Raji (cell line): ENCODE data around the gene RAI1.

Experiments used
- POLR2A ChIP-seq: IDR thresholded peaks from 2 replicates; pipeline ENCODE4 v1.6.1; 2011; ENCODE audit warnings: low read depth, low read length, control low read depth; ENCODE audit not compliant: insufficient read depth

Gene RAI1, protein sequence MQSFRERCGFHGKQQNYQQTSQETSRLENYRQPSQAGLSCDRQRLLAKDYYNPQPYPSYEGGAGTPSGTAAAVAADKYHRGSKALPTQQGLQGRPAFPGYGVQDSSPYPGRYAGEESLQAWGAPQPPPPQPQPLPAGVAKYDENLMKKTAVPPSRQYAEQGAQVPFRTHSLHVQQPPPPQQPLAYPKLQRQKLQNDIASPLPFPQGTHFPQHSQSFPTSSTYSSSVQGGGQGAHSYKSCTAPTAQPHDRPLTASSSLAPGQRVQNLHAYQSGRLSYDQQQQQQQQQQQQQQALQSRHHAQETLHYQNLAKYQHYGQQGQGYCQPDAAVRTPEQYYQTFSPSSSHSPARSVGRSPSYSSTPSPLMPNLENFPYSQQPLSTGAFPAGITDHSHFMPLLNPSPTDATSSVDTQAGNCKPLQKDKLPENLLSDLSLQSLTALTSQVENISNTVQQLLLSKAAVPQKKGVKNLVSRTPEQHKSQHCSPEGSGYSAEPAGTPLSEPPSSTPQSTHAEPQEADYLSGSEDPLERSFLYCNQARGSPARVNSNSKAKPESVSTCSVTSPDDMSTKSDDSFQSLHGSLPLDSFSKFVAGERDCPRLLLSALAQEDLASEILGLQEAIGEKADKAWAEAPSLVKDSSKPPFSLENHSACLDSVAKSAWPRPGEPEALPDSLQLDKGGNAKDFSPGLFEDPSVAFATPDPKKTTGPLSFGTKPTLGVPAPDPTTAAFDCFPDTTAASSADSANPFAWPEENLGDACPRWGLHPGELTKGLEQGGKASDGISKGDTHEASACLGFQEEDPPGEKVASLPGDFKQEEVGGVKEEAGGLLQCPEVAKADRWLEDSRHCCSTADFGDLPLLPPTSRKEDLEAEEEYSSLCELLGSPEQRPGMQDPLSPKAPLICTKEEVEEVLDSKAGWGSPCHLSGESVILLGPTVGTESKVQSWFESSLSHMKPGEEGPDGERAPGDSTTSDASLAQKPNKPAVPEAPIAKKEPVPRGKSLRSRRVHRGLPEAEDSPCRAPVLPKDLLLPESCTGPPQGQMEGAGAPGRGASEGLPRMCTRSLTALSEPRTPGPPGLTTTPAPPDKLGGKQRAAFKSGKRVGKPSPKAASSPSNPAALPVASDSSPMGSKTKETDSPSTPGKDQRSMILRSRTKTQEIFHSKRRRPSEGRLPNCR (N-terminal part only)

DNA sequence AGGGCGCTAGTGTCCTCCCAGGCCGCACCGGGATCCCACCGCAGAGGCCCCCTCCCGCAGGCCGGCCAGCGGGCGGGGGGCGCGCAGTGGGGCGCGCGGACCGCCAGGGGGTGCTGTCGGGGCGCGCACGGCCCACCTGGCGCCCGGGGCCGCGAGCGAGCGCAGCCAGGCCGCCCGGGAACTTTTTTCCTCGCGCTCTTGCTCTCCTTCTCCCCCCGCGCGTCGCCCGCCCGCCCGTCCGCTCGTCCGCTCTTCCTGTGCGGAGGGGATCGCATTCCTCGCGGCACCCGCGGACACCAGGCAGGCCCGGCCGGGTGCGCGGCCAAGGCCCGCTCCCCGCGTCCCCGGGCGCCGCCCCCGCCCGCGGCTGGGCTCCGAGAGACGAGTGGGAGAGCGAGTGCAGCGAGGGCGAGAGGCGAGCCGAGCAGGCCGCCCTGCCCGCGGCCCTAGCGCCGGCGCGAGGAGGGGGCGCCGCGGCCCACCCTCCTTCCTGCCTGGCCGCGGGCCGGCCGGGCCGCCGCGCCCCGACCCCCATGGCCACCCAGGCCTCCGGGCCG, at the start of gene RAI1:
Gene RAI1 (plus strand): TSS at position 272 of the 557 bp plus-strand sequence. CDS start 111,491 bp downstream, outside the sequence.
- TF ChIP-seq POLR2A: peak; percentile 38

DNA sequence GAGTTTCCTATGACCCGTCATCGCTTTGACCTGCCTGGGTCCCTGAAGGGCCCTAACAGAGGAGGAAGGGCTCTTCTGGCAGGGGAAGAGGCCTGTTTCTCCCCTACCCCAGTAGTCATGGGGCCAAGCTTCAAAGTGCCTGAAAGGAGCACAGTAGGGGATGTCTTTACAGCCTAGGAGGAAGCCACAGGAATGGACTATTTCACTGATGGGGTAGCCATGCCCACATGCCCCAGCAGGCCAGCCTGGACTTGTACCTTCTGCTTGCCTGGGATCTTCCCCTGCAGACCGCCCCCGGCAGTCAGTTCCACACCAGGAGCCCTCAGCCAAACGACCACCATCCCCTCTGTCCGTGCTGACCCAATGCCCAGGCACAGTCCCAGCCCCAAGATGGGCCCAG, 47.9 kb upstream of the RAI1 start:
- TF ChIP-seq POLR2A: no peak

DNA sequence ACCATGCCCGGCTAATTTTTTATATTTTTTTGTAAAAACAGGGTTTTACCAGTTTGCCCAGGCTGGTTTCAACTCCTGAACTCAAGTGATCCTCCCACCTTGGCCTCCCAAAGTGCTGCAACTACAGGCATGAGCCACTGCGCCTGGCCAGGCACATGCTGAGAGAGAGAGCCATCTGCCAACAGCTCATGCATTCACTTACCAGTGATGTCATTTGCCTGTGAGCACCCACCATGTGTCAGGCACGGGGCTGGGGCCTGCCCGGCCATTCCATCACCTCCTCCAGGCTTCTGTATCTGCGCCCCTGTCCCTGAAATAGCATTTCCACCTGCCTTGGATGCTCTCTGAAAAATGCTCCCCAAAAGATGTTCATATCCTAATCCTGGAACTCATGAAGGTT, 46.1 kb upstream of the RAI1 start:
- TF ChIP-seq POLR2A: no peak

DNA sequence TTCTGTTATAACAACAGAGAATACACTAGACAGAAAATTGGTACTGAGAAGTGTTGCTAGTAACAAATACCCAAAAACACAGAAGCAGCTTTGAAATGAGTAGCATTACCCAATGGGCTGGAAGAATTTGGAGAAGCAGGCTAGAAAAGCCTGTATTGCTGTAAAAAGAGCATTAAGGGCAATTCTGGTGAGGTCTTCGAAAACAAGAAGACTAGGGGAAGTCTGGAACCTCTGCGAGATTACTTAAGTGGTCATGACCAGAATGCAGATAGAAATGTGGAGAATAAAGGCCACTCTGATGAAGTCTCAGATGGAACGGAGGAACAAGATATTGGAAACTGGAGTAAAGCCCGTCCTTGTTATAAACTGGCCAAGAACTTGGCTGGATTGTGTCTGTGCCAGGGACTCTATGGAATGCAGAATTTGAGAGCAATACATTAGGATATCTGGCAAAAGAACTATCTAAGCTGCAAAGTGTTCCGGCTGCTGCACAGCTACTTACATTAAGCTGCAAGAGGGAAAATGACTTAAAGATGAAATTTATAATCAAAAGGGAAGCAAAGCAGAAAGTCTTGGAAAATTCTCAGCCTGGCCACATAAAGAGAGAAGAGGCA, 44.9 kb upstream of the RAI1 start:
- no peak for TF ChIP-seq POLR2A

DNA sequence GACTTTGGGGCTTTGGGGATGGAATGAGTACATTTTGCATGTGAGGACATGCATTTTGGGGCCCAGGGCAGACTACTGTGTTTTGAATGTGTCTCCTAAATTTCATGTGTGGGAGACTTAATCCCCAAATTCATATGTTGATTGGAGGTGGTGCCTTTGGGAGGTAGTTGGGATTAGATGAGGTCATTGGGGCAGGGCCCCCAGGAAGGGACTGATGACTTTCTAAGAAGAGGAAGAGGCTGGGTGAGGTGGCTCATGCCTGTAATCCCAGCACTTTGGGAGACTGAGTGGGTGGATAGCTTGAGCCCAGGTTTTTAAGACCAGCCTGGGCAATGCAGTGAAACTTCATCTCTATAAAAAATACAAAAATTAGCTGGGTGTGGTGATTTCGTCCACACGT, 42.8 kb upstream of the RAI1 start:
- no peak for TF ChIP-seq POLR2A

DNA sequence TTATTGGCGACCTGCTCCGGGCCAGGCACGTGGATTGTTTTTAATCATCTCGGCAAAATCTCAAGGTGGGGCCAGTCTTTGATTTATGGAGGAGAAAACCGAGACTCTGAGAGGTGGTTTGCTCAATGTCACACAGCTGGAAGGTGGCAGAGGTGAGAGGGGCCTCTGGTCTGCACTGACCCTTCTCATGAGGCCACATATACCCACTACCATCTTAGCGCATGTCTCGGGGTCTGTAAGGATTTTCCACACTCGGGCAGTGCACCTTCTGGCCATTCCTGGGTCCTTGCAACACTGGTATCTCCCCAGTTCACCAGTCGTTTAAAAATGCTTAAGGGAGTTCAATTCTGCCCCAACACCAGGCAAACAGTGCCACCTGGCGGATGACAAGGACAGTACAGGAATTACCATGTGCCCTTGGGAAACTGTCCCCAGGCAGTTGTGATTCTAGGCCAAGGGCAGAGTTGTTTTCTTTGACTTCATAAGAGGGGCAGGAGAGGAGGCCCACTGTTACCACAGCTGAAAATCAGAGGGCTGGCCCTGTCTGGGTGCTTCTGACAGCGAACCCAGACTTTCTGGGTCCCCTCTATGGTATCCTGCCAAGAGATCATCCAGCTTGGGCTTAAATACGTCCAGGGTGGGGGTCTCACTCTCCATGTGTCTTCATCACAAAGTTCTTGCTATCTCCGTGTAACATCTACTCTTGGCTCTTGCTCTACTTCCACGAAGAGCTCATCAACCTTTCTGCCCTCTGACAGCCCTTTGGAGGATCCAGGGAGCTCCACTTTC, 39.4 kb upstream of the RAI1 start:
- no peak for TF ChIP-seq POLR2A

DNA sequence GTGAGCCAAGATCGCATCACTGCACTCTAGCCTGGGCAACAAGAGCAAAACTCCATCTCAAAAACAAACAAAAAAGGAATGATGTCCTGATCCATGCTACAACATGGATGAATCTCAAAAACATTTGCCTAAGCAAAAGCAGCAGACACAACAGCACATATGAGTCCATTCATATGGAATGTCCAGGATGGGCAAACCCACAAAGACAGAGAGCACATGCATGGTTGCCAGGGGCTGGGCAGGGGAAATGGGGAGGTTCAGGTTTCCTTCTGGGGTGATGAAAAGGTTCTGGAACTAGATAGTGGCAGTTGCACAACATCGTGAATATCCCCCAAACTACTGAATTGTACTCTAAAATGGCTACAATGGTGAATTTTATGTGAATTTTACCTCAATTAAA, 35.3 kb upstream of the RAI1 start:
- TF ChIP-seq POLR2A: no peak

DNA sequence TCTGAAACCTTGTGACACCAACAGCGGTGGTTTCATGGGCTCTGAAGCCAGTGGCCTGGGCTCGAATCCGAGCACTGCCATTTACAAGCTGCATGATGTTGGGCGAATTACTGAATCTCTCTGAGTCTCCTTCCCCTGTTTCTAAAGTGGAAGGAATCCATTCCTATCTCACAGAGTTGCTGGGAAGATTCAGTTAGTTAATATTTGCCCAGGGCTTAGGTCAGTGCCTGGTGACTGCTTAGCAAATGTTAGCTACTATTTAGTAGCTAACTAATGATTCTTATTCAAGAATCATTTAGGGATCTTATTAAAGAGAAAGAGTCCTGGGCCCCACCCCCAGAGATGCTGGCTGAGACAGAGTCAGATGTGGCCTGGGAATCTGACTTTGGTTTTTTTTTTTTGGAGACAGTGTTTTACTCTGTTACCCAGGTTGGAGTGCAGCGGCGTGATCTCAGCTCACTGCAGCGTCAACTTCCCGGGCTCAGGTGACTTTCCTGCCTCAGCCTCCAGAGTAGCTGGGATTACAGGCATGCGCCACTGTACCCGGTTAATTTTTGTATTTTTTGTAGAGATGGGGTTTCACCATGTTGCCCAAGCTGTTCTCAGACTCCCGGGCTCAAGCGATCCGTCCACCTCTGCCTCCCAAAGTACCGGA, 33.6 kb upstream of the RAI1 start:
- TF ChIP-seq POLR2A: no peak

DNA sequence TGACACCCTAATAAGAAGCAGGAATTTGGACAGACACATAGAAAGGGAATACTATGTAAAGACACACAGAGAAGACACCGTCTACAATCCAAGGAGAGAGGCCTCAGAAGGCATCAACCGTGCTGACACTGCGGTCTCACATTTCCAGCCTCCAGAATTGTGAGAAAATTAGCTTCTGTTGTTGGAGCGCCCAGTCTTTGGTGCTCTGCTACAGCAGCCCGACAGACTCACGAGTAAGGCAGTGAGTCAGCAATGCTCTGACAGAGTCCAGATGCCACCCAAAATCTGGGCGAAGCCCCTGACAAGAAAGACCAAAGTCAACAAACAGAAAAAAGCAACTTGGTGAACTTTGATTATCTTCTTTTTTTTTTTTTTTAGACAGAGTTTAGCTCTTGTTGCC, 32.5 kb upstream of the RAI1 start:
- TF ChIP-seq POLR2A: no peak

DNA sequence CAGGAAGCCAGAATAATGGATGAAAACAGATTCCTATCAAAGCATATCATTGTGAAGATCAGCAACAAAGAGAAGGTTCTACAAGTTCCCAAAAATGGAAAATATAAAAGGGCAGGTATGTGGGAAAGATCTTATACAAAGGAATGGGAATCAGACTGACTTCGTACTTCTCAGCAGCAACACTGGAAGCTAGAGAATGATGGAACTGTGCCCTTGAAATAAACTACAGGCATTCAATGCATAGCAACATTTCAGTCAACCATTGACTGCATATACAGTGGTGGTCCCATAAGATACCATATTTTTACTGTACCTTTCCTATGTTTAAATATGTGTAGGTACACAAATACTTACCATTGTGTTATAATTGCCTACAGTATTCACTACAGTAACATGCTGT, 30.3 kb upstream of the RAI1 start:
- no peak for TF ChIP-seq POLR2A

DNA sequence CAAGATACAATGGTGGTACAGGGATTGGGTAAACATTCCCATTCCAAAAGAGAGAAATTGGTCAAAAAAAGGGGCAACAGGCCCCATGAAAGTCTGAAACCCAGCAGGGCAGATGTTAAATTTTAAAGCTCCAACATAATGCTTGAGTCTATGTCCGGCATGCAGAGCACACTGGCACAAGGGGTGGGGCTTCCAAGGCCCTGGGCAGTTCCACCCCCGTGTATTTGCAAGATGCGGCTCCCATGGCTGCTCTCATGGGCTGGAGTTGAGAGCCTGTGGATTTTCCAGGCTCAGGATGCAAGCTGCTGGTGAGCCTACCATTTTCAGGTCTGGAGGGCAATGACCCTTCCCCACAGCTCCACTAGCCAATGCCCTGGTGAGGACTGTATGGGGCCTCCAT, 27.9 kb upstream of the RAI1 start:
- no peak for TF ChIP-seq POLR2A

DNA sequence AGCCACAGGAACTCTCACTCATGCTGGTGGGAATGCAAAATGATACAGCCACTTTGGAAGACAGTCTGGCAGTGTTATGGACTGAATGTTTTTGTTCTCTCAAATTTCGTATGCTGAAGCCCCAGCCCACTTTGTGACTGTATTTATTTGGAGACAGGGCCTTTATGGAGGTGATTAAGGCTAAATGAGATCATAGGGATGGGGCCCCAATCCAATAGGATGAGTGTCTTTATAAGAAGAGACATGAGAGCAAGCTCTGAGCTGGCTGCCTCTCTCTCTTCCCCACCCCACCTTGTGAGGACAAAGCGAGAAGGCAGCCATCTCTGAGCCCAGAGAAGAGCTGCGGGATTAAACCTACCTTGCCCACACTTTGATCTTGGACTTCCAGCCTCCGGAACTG, 21.9 kb upstream of the RAI1 start:
- no peak for TF ChIP-seq POLR2A

DNA sequence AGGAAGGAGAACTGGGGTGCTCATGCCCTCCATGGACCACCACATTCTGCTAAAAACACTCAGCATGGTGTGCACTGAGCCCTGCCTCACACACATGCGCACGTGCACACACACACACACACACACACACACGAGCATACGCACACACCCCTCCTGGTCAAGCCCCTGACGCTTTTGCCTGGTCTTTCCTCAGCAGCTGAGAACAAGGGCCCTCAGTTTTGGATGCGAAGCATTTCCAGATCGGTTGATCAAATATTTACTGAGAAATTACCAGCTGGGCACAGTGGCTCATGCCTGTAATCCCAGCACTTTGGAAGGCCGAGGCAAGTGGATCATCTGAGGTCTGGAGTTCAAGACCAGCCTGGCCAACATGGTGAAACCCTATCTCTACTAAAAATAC, 20.1 kb upstream of the RAI1 start:
- no peak for TF ChIP-seq POLR2A
